Endothelial cell of umbilical vein (primary cell): ENCODE measurements around the gene TICAM2. TPM values are rescaled to one million over a fixed set of nuclear protein-coding genes. Genes with fewer than 3 reads are reported as not detected.

Experiments
- BruUV-seq: library from RNA; stranded (reverse); fragments of 400-500 nt; replicated peaks from 2 replicates; lab custom pipeline; 2021; lab: Mats Ljungman, UMichigan
- CTCF ChIA-PET: fragments of 300-600, 350-600 bp; sonication (Branson Sonifier 250); formaldehyde crosslinking; loops from one replicate; lab custom pipeline; 2021; ENCODE audit warnings: antibody characterized with exemption, inconsistent platforms; lab: Charles Lee
- POLR2A ChIA-PET: fragments of 300-600, 350-600 bp; sonication (Branson Sonifier 250); formaldehyde crosslinking; loops from one replicate; lab custom pipeline; 2021; ENCODE audit warnings: antibody characterized with exemption, inconsistent platforms; lab: Charles Lee
- DNase-seq: peaks from one replicate; pipeline ENCODE4 v3.0.0-alpha.2; 2011; ENCODE audit warnings: low read depth, low spot score
- FAIRE-seq: peaks from 2 replicates; lab custom pipeline; 2011; peaks lifted over from hg19 to GRCh38; lab: Jason Lieb, UNC
- H2AFZ ChIP-seq: 2 replicates; pipeline ENCODE4 v1.6.0; 2012; ENCODE audit warnings: low read depth, low read length, control low read depth, inconsistent platforms
- H3K27ac ChIP-seq: 2 replicates; pipeline ENCODE4 v1.5.1; 2011; ENCODE audit warnings: low read depth, mild to moderate bottlenecking, control low read depth, low read length, moderate library complexity; ENCODE audit not compliant: insufficient read depth
- H3K27me3 ChIP-seq, 2 experiments: 2 replicates each; pipeline versions ENCODE4 v1.6.0 to v1.6.1; 2011; ENCODE audit warnings: low read length in 2 of 2, mixed read lengths in 1 of 2; ENCODE audit not compliant: control insufficient read depth in 2 of 2, insufficient read depth in 2 of 2
- H3K36me3 ChIP-seq, 2 experiments: 2 replicates in 1 of 2; 3 replicates in 1 of 2; pipeline ENCODE4 v1.5.1; 2011; ENCODE audit warnings: low read length in 2 of 2, mild to moderate bottlenecking in 1 of 2, moderate library complexity in 1 of 2; ENCODE audit not compliant: control insufficient read depth in 2 of 2, insufficient read depth in 2 of 2; ENCODE audit errors: extremely low read depth in 1 of 2
- H3K4me1 ChIP-seq: 3 replicates; pipeline ENCODE4 v1.5.1; 2011; ENCODE audit warnings: mild to moderate bottlenecking, low read length; ENCODE audit not compliant: control insufficient read depth, insufficient read depth; ENCODE audit errors: extremely low read depth
- H3K4me2 ChIP-seq: 2 replicates; pipeline ENCODE4 v1.6.1; 2011; ENCODE audit warnings: low read length, control low read depth, mixed read lengths; ENCODE audit not compliant: insufficient read depth
- H3K4me3 ChIP-seq, 3 experiments: fragments of 200-600 bp in 1 of 3; sonication (generic), shearing (Covaris generic) in 1 of 3; replicated peaks in 1 of 3; 2 replicates each; pipeline ENCODE4 v1.5.1; 2011 to 2016; ENCODE audit warnings: control low read depth in 3 of 3, low read length in 3 of 3, mild to moderate bottlenecking in 2 of 3, inconsistent platforms in 1 of 3, low read depth in 1 of 3, moderate library complexity in 1 of 3; ENCODE audit not compliant: insufficient read depth in 1 of 3
- H3K79me2 ChIP-seq: 2 replicates; pipeline ENCODE4 v1.6.0; 2012; ENCODE audit warnings: low read length, inconsistent platforms; ENCODE audit not compliant: control insufficient read depth, insufficient read depth
- H3K9ac ChIP-seq: replicated peaks from 2 replicates; pipeline ENCODE3; 2011; ENCODE audit warnings: low read length, control low read depth; ENCODE audit not compliant: insufficient read depth; ENCODE audit errors: extremely low read depth
- H3K9me1 ChIP-seq: replicated peaks from 3 replicates; pipeline ENCODE4 v1.6.0; 2011; ENCODE audit warnings: mild to moderate bottlenecking, low read length; ENCODE audit not compliant: control insufficient read depth, insufficient read depth; ENCODE audit errors: extremely low read depth
- H3K9me3 ChIP-seq: replicated peaks from 2 replicates; pipeline ENCODE4 v1.5.1; 2012; ENCODE audit warnings: low read length, inconsistent platforms; ENCODE audit not compliant: control insufficient read depth, insufficient read depth
- H4K20me1 ChIP-seq: replicated peaks from 2 replicates; pipeline ENCODE3; 2011; ENCODE audit warnings: mild to moderate bottlenecking, low read length; ENCODE audit not compliant: control insufficient read depth, insufficient read depth; ENCODE audit errors: extremely low read depth
- CTCF ChIP-seq, 2 donors: IDR thresholded peaks; 1 replicate in 1 of 2; 2 replicates in 1 of 2; pipeline ENCODE4 v1.5.1; 2011; ENCODE audit warnings: low read length in 2 of 2, mild to moderate bottlenecking in 2 of 2, moderate library complexity in 2 of 2, control low read depth in 1 of 2, inconsistent platforms in 1 of 2, low read depth in 1 of 2; ENCODE audit not compliant: insufficient read depth in 1 of 2; ENCODE audit errors: extremely low read depth in 1 of 2
- EZH2 ChIP-seq: IDR thresholded peaks from 2 replicates; pipeline ENCODE4 v1.6.1; 2012; ENCODE audit warnings: borderline replicate concordance, low read depth, mild to moderate bottlenecking, moderate library complexity, low read length, inconsistent platforms; ENCODE audit not compliant: severe bottlenecking
- FOS ChIP-seq: IDR thresholded peaks from 2 replicates; pipeline ENCODE4 v1.6.1; 2011; ENCODE audit warnings: mild to moderate bottlenecking, low read length, moderate library complexity, borderline replicate concordance; ENCODE audit not compliant: insufficient read depth
- GATA2 ChIP-seq: IDR thresholded peaks from 2 replicates; pipeline ENCODE4 v1.7.0; 2011; ENCODE audit warnings: low read depth, mild to moderate bottlenecking, moderate library complexity, mixed read lengths, low read length; ENCODE audit not compliant: insufficient read length, insufficient read depth
- JUN ChIP-seq: IDR thresholded peaks from 2 replicates; pipeline ENCODE4 v1.6.1; 2011; ENCODE audit warnings: borderline replicate concordance, low read depth; ENCODE audit not compliant: insufficient read length, insufficient read depth
- MAX ChIP-seq: IDR thresholded peaks from 2 replicates; pipeline ENCODE4 v1.6.1; 2011; ENCODE audit not compliant: insufficient read depth, insufficient read length
- MYC ChIP-seq: IDR thresholded peaks from one replicate; pipeline ENCODE4 v1.6.1; 2011; ENCODE audit warnings: mild to moderate bottlenecking, low read depth, low read length
- POLR2A ChIP-seq: IDR thresholded peaks from 2 replicates; pipeline ENCODE4 v1.6.1; 2012; ENCODE audit warnings: low read depth, mild to moderate bottlenecking, control low read depth, low read length
- POLR2AphosphoS5 ChIP-seq: IDR thresholded peaks from 2 replicates; pipeline ENCODE4 v1.6.1; 2012; ENCODE audit warnings: low read depth, mild to moderate bottlenecking, control low read depth, low read length, moderate library complexity; ENCODE audit not compliant: insufficient read depth
- dilution Hi-C: fragments of 300-500 bp; cut with MboI; formaldehyde crosslinking; loops from one replicate; pipeline ENCODE4 v1.15.0; 2019; ENCODE audit warnings: low sequenced_read_pairs; ENCODE audit not compliant: extremely low pct_ligation_motif_present
- intact Hi-C: fragments of 100-400 bp; cut with micrococcal nuclease; formaldehyde crosslinking; loops from one replicate; pipeline ENCODE4 v1.10.0; 2022
- polyA plus RNA-seq, 4 experiments: library from polyadenylated mRNA; depleted of rRNA in 3 of 4; stranded (reverse) in 3 of 4; unstranded in 1 of 4; fragments of >200 nt; gene quantifications; 2 replicates each; pipeline versions ENCODE4 v1.2.1 to v1.2.3, GENCODE V29; 2011 to 2012; ENCODE audit warnings: missing spikeins in 1 of 4
- total RNA-seq: library from RNA; stranded (reverse); gene quantifications from 2 replicates; pipeline ENCODE4 v1.2.3, GENCODE V29; 2021

TICAM2 gene
- total and polyA plus RNA-seq, 2 donors (not counting 3 experiments of a cell fraction or from before 2014, with no cell fraction given), result 0.18 to 3.5 TPM

DNA sequence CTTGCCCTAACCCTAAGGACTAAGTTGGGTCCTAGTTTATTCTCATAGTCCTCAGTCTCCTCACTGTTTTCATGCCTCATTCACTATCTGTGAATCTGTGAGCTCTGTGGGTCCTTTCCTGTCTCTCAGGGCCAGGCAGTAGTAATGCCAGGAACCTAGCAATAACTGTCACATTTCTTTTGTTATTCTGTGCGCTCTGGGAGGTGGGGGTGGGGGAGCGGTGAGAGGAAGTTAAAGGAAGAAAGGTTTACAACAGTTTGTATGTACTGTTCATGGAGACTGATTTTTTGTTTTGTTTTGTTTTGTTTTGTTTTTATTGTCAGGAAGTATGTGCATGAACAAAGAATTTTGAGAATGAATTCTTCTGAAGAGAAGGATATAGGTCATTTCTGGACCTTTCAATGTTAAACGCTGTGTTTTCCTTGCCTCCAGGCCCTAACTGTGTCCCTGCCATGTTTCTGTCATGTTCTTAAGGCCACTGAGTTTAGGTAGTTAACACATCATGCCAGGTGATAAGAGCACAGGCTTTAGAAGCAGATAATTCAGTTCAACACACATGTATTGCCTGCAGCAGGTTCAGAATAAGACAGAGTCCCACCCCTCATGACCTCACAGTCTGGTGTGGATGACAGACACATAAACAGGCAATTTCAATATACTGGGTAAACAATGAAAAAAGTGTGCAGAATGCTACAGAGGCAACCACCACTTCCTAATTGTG is 44.5 kb downstream of the TICAM2 start:
- intact Hi-C loops (loop anchor here (1.0 to 2.0 kb wide), 3 partner anchors 14 to 192 kb away; partner anchors contain the start of gene FEM1C), dilution Hi-C loops (no loop called here)
- POLR2A ChIA-PET, result no interaction called here
- no peaks in the 10 kb centered on the region for H3K36me3 ChIP-seq
- FAIRE-seq, result peak; percentile 62
- peak overlapping the region; percentile 68 for H3K4me2 ChIP-seq
- TF ChIP-seq GATA2 (peak; percentile 61), POLR2A (no peak), JUN (peak; percentile 45)
- H3K4me3 ChIP-seq, result no peak overlapping the region
- no peaks in the 10 kb centered on the region for H3K27me3 ChIP-seq
- peak overlapping the region; percentile 93 for H2AFZ ChIP-seq
- H4K20me1 ChIP-seq, result no peaks in the 10 kb centered on the region
- DNase-seq, result peak; percentile 74
- no peaks in the 10 kb centered on the region for H3K79me2 ChIP-seq
- peak overlapping the region; percentile 56 for H3K9ac ChIP-seq
- H3K4me1 ChIP-seq, result peaks cover 29% of the 10 kb centered on the region
- H3K9me1 ChIP-seq, result no peaks in the 10 kb centered on the region
- H3K9me3 ChIP-seq, result no peaks in the 10 kb centered on the region
- peak overlapping the region; percentile 94 for H3K27ac ChIP-seq
- TSS peak; percentile 60 for BruUV-seq
- CTCF ChIA-PET, result interaction anchor here (0.6 to 1.0 kb wide), 2 partner anchors 13 to 282 kb away, joined by 3 read pairs; partner anchors contain the start of gene FEM1C

DNA sequence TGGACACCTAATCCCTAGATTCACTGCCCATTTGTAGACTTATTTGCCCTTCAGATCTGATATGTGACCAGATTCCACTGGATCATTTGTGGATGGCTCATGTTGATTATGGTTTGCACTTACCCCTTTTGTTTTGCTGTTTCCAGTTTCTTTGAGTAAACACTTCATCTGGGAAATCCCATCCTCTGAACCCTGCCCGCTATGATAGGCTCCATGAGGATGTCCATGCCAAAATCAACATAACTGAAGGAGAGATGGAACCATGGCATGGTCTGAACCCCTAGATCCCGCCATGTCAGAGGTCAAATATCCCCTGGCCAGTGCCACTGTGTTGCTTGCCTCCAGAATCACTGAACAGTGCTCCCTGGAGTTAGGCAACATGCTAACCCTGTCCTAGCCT is 46.0 kb downstream of the TICAM2 start:
- BruUV-seq, result no TSS peak
- Histone ChIP-seq H3K9me3 (no peaks in the 10 kb centered on the region), H2AFZ (no peak overlapping the region), H3K9ac (no peak overlapping the region), H3K4me1 (peaks cover 32% of the 10 kb centered on the region), H3K27me3 (no peaks in the 10 kb centered on the region), H3K27ac (no peak overlapping the region), H3K4me3 (no peak overlapping the region), H4K20me1 (no peaks in the 10 kb centered on the region), H3K9me1 (no peaks in the 10 kb centered on the region), H3K79me2 (no peaks in the 10 kb centered on the region), H3K4me2 (no peak overlapping the region), H3K36me3 (no peaks in the 10 kb centered on the region)
- ChIA-PET CTCF (no interaction called here), POLR2A (no interaction called here)
- intact Hi-C loops (no loop called here), dilution Hi-C loops (no loop called here)
- TF ChIP-seq POLR2AphosphoS5 (no peak), JUN (no peak), MYC (no peak), EZH2 (no peak), MAX (no peak), FOS (no peak), GATA2 (no peak), CTCF (IDR thresholded peaks at IDR 0.05; ENCODE audit: extremely low read depth in 1 of 2, insufficient read depth in 1 of 2, low read depth in 1 of 2, low read length in 2 of 2) (no peak), POLR2A (no peak)
- DNase-seq, result no peak
- FAIRE-seq, result no peak
